Measurements from ENCODE around the gene MCHR1.

- TF ChIP-seq CTCF (IDR thresholded peaks at IDR 0.05) (no peak), POLR2AphosphoS5 (IDR thresholded peaks at IDR 0.05) (no peak), POLR2A (IDR thresholded peaks at IDR 0.05; ENCODE audit: low read depth) (no peak), EP300 (IDR thresholded peaks at IDR 0.05) (no peak)
Observed at GRCh38 chr22:40671369-40671768, 7.9 kb upstream of the MCHR1 start.

All from esophagus muscularis mucosa (tissue), 4 donors.